ENCODE results near the gene MINAR1. TPM values are rescaled to one million over a fixed set of nuclear protein-coding genes. Genes with fewer than 3 reads are reported as not detected.

MINAR1 gene
- total and polyA plus RNA-seq, 7 donors = 0.03 to 0.23 (median 0.10) TPM; not detected in 1

- Histone ChIP-seq H3K36me3 (ENCODE audit: insufficient read depth in 1 of 2, low read depth in 1 of 2) (no peaks in the 10 kb centered on the region), H3K27ac (no peak overlapping the region), H3K9me3 (no peaks in the 10 kb centered on the region), H3K27me3 (ENCODE audit: insufficient read depth in 3 of 3, low read length in 2 of 3) (no peaks in the 10 kb centered on the region), H3K4me1 (no peaks in the 10 kb centered on the region), H3K4me3 (no peak overlapping the region)
- intact Hi-C loops (cut with DNase I) = loop anchor here in 1 of 2 donors (10.0 kb wide), 1 partner anchor 55 kb away; no protein-coding TSS in a partner anchor
- no peak for ATAC-seq
- 49 to 57% (median 55%) methylated on average over 4 of the region's 4 CpGs for WGBS, 3 donors
- DNase-seq = no peak
- TF ChIP-seq CTCF (IDR thresholded peaks at IDR 0.05) = no peak
These were observed 32.5 kb upstream of the MINAR1 start for GRCh38 chr15:79399606-79400005.

- DNase-seq = no peak
- no peaks in the 10 kb centered on the region for H3K4me1 ChIP-seq
- intact Hi-C loops (cut with DNase I) = loop anchor here in 1 of 2 donors (10.0 kb wide), 1 partner anchor 56 kb away; no protein-coding TSS in a partner anchor
- 65 to 79% (median 71%) methylated on average over 3 of the region's 3 CpGs for WGBS, 3 donors
- H3K4me3 ChIP-seq = no peak overlapping the region
- ATAC-seq = no peak
- no peak for TF ChIP-seq CTCF (IDR thresholded peaks at IDR 0.05)
- no peaks in the 10 kb centered on the region for H3K27me3 ChIP-seq (ENCODE audit: insufficient read depth in 3 of 3, low read length in 2 of 3)
- no peaks in the 10 kb centered on the region for H3K9me3 ChIP-seq
- no peak overlapping the region for H3K27ac ChIP-seq
- H3K36me3 ChIP-seq (ENCODE audit: insufficient read depth in 1 of 2, low read depth in 1 of 2) = no peaks in the 10 kb centered on the region
These were observed 31.5 kb upstream of the MINAR1 start for GRCh38 chr15:79400650-79401049.

GRCh38 chr15:79401301-79401700 is 30.8 kb upstream of the MINAR1 start:
- no peak for ATAC-seq
- TF ChIP-seq CTCF (IDR thresholded peaks at IDR 0.05) = no peak
- Histone ChIP-seq H3K27me3 (ENCODE audit: insufficient read depth in 3 of 3, low read length in 2 of 3) (no peaks in the 10 kb centered on the region), H3K9me3 (no peaks in the 10 kb centered on the region), H3K36me3 (ENCODE audit: insufficient read depth in 1 of 2, low read depth in 1 of 2) (no peaks in the 10 kb centered on the region), H3K4me3 (no peak overlapping the region), H3K27ac (no peak overlapping the region), H3K4me1 (no peaks in the 10 kb centered on the region)
- 61 to 62% (median 61%) methylated on average over 3 of the region's 3 CpGs for WGBS, 3 donors
- DNase-seq = no peak
- intact Hi-C loops (cut with DNase I) = loop anchor here in 1 of 2 donors (10.0 kb wide), 1 partner anchor 56 kb away; no protein-coding TSS in a partner anchor

GRCh38 chr15:79402136-79402535 is 30.0 kb upstream of the MINAR1 start:
- Histone ChIP-seq H3K4me3 (no peak overlapping the region), H3K9me3 (no peaks in the 10 kb centered on the region), H3K4me1 (no peaks in the 10 kb centered on the region), H3K36me3 (ENCODE audit: insufficient read depth in 1 of 2, low read depth in 1 of 2) (no peaks in the 10 kb centered on the region), H3K27me3 (ENCODE audit: insufficient read depth in 3 of 3, low read length in 2 of 3) (no peaks in the 10 kb centered on the region), H3K27ac (no peak overlapping the region)
- DNase-seq (no peak), ATAC-seq (no peak)
- no peak for TF ChIP-seq CTCF (IDR thresholded peaks at IDR 0.05)
- intact Hi-C loops (cut with DNase I) = loop anchor here in 1 of 2 donors (10.0 kb wide), 1 partner anchor 57 kb away; no protein-coding TSS in a partner anchor
- WGBS, 3 donors = 63 to 95% (median 80%) methylated on average over 2 of the region's 2 CpGs

- no peaks in the 10 kb centered on the region for H3K4me1 ChIP-seq
- no peaks in the 10 kb centered on the region for H3K9me3 ChIP-seq
- H3K27ac ChIP-seq = no peak overlapping the region
- no peaks in the 10 kb centered on the region for H3K36me3 ChIP-seq (ENCODE audit: insufficient read depth in 1 of 2, low read depth in 1 of 2)
- DNase-seq (no peak), ATAC-seq (no peak)
- H3K27me3 ChIP-seq (ENCODE audit: insufficient read depth in 3 of 3, low read length in 2 of 3) = no peaks in the 10 kb centered on the region
- no peak overlapping the region for H3K4me3 ChIP-seq
- 88 to 92% (median 91%) methylated on average over 4 of the region's 4 CpGs for WGBS, 3 donors
- intact Hi-C loops (cut with DNase I) = loop anchor here in 1 of 2 donors (10.0 kb wide), 1 partner anchor 59 kb away; no protein-coding TSS in a partner anchor
- no peak for TF ChIP-seq CTCF (IDR thresholded peaks at IDR 0.05)
These were observed 28.6 kb upstream of the MINAR1 start for GRCh38 chr15:79403501-79403900.

All from psoas muscle (tissue), 8 donors.